Lower leg skin (tissue), 4 donors: ENCODE data around the gene LDOC1. TPM values are rescaled to one million over a fixed set of nuclear protein-coding genes. Genes with fewer than 3 reads are reported as not detected.
"Not testable (repeated sequence)": the region's sequence is repeated elsewhere in the genome, so short reads cannot be mapped to it uniquely, and the experiment has no call there.

Source experiments
- DNase-seq, 2 donors: peaks; one replicate each; pipeline ENCODE4 v3.0.0-alpha.2; 2019; ENCODE audit warnings: low spot score in 2 of 2
- H3K4me3 ChIP-seq: fragments of 200-600 bp; sonication (generic); 2 replicates; pipeline ENCODE4 v1.5.1; 2017; ENCODE audit warnings: mild to moderate bottlenecking, low read depth; ENCODE audit not compliant: poor library complexity, severe bottlenecking
- CTCF ChIP-seq, 3 donors: fragments of 450-650 bp; IDR thresholded peaks; one replicate each; pipeline ENCODE4 v1.5.1; 2016; ENCODE audit warnings: antibody characterized with exemption in 3 of 3, mild to moderate bottlenecking in 3 of 3, moderate library complexity in 2 of 3
- POLR2A ChIP-seq, 2 donors: fragments of 450-650 bp; IDR thresholded peaks; one replicate each; pipeline ENCODE4 v1.6.1; 2016 to 2017; ENCODE audit warnings: antibody characterized with exemption in 2 of 2, mild to moderate bottlenecking in 1 of 2, moderate library complexity in 1 of 2
- WGBS, 2 donors: methylation state at CpG; one replicate each; pipeline ENCODE4 v1.1.5; 2018; 5-methylcytosine and 5-hydroxymethylcytosine counted together
- intact Hi-C: fragments of 100-400 bp; cut with DNase I; formaldehyde crosslinking; loops from one replicate; pipeline ENCODE4 v1.15.0; 2023; ENCODE audit warnings: low total_unique reads
- total RNA-seq, 4 donors: library from RNA; depleted of rRNA; stranded (reverse); fragments of >200 nt; gene quantifications; one replicate each; pipeline ENCODE4 v1.1.0, GENCODE V29; 2016

LDOC1 gene
- total RNA-seq: 10 to 100 TPM in 1 of 4 donors, 1 to 10 TPM in 3; 3.8 to 11.1 (median 9.3) TPM

GRCh38 chrX:141176586-141177451, at the start of gene LDOC1:
TSS of gene LDOC1 (minus strand) at chrX:141177129. CDS start at chrX:141177021, 108 bp downstream.
- intact Hi-C loops: no loop called here
- DNase-seq: peak; percentile 31 to 94
- peak within 1 kb of the TSS; percentile 28 for H3K4me3 ChIP-seq
- TF ChIP-seq CTCF (IDR thresholded peaks at IDR 0.05) (no peak), POLR2A (IDR thresholded peaks at IDR 0.05) (no peak)
- 1 to 37% methylated on average over 25 to 67 of the region's 83 CpGs for WGBS, 2 donors

GRCh38 chrX:141221611-141222010, 44.7 kb upstream of the LDOC1 start:
- intact Hi-C loops: no loop called here
- no peak overlapping the region for H3K4me3 ChIP-seq
- no peak for DNase-seq
- WGBS, 2 donors: 82 to 96% methylated on average over 2 of the region's 2 CpGs
- TF ChIP-seq CTCF (IDR thresholded peaks at IDR 0.05) (no peak), POLR2A (IDR thresholded peaks at IDR 0.05) (no peak)

GRCh38 chrX:141220342-141221008, 43.5 kb upstream of the LDOC1 start:
- DNase-seq: no peak
- TF ChIP-seq CTCF (IDR thresholded peaks at IDR 0.05) (no peak), POLR2A (IDR thresholded peaks at IDR 0.05) (no peak)
- intact Hi-C loops: no loop called here
- WGBS, 2 donors: 57 to 61% methylated on average over 3 of the region's 3 CpGs
- H3K4me3 ChIP-seq: no peak overlapping the region

- WGBS, 2 donors: 48 to 66% methylated on average over 1 of the region's 1 CpG
- TF ChIP-seq CTCF (IDR thresholded peaks at IDR 0.05) (no peak), POLR2A (IDR thresholded peaks at IDR 0.05) (no peak)
- intact Hi-C loops: no loop called here
- no peak overlapping the region for H3K4me3 ChIP-seq
- DNase-seq: no peak
These were observed 37.3 kb upstream of the LDOC1 start for GRCh38 chrX:141214196-141214595.

- no peak for TF ChIP-seq POLR2A (IDR thresholded peaks at IDR 0.05)
- no peak for TF ChIP-seq CTCF (IDR thresholded peaks at IDR 0.05)
- no peak for DNase-seq
- 86 to 88% methylated on average over 3 of the region's 3 CpGs for WGBS, 2 donors
- intact Hi-C loops: no loop called here
- no peak overlapping the region for H3K4me3 ChIP-seq
These were observed 25.0 kb upstream of the LDOC1 start for GRCh38 chrX:141201962-141202361.

GRCh38 chrX:141188573-141188972, 11.6 kb upstream of the LDOC1 start:
- intact Hi-C loops, H3K4me3 ChIP-seq, DNase-seq: not testable (repeated sequence)
- WGBS, 2 donors: 93% methylated on average over 8 of the region's 24 CpGs; no CpG with 5 or more reads in 1 of the 2 donors
